Keratinocyte (primary cell): ENCODE data around the gene FGF12. TPM values are rescaled to one million over a fixed set of nuclear protein-coding genes. Genes with fewer than 3 reads are reported as not detected.

Experiments used
- DNase-seq: peaks from one replicate; pipeline ENCODE4 v3.0.0-alpha.2; 2011; ENCODE audit warnings: low read depth, missing footprints, low spot score
- FAIRE-seq: peaks from 2 replicates; lab custom pipeline; 2011; peaks lifted over from hg19 to GRCh38; lab: Jason Lieb, UNC
- H2AFZ ChIP-seq: 2 replicates; pipeline ENCODE4 v1.6.0; 2012; ENCODE audit warnings: low read length, control low read depth, inconsistent platforms; ENCODE audit not compliant: control insufficient read depth
- H3K27ac ChIP-seq: 2 replicates; pipeline ENCODE4 v1.5.1; 2011; ENCODE audit warnings: low read length; ENCODE audit not compliant: control insufficient read depth, insufficient read depth
- H3K27me3 ChIP-seq: 3 replicates; pipeline ENCODE4 v1.6.0; 2011; ENCODE audit warnings: low read length; ENCODE audit not compliant: control insufficient read depth, insufficient read depth; ENCODE audit errors: extremely low read depth
- H3K36me3 ChIP-seq, 2 experiments: 2 replicates in 1 of 2; 3 replicates in 1 of 2; pipeline ENCODE4 v1.5.1; 2011; ENCODE audit warnings: low read length in 2 of 2, mild to moderate bottlenecking in 1 of 2; ENCODE audit not compliant: control insufficient read depth in 2 of 2, insufficient read depth in 2 of 2; ENCODE audit errors: extremely low read depth in 1 of 2
- H3K4me1 ChIP-seq: 3 replicates; pipeline ENCODE4 v1.5.1; 2011; ENCODE audit warnings: low read length; ENCODE audit not compliant: control insufficient read depth, insufficient read depth; ENCODE audit errors: extremely low read depth
- H3K4me2 ChIP-seq: 3 replicates; pipeline ENCODE4 v1.6.0; 2011; ENCODE audit warnings: low read depth, low read length; ENCODE audit not compliant: control insufficient read depth, insufficient read depth; ENCODE audit errors: extremely low read depth
- H3K4me3 ChIP-seq, 3 experiments: fragments of 200-600 bp in 1 of 3; sonication (generic) in 1 of 3; 2 replicates in 2 of 3; 3 replicates in 1 of 3; pipeline ENCODE4 v1.5.1; 2011 to 2016; ENCODE audit warnings: low read length in 3 of 3, mild to moderate bottlenecking in 3 of 3, control low read depth in 2 of 3, inconsistent platforms in 1 of 3, low read depth in 1 of 3, mixed read lengths in 1 of 3, mixed run types in 1 of 3, moderate library complexity in 1 of 3; ENCODE audit not compliant: control insufficient read depth in 2 of 3, insufficient read depth in 2 of 3; ENCODE audit errors: extremely low read depth in 1 of 3
- H3K79me2 ChIP-seq: 2 replicates; pipeline ENCODE4 v1.6.0; 2012; ENCODE audit warnings: low read length; ENCODE audit not compliant: control insufficient read depth, insufficient read depth
- H3K9ac ChIP-seq: 3 replicates; pipeline ENCODE4 v1.6.0; 2011; ENCODE audit warnings: low read length; ENCODE audit not compliant: control insufficient read depth, insufficient read depth; ENCODE audit errors: extremely low read depth
- H3K9me1 ChIP-seq: 3 replicates; pipeline ENCODE4 v1.6.0; 2011; ENCODE audit warnings: low read length; ENCODE audit not compliant: control insufficient read depth, insufficient read depth; ENCODE audit errors: extremely low read depth
- H3K9me3 ChIP-seq: 2 replicates; pipeline ENCODE4 v1.5.1; 2012; ENCODE audit warnings: low read depth, low read length; ENCODE audit not compliant: control insufficient read depth
- H4K20me1 ChIP-seq: 3 replicates; pipeline ENCODE4 v1.6.0; 2011; ENCODE audit warnings: low read length; ENCODE audit not compliant: control insufficient read depth, insufficient read depth; ENCODE audit errors: extremely low read depth
- CTCF ChIP-seq, 3 experiments: IDR thresholded peaks in 1 of 3; conservative IDR thresholded peaks in 1 of 3; optimal IDR thresholded peaks in 1 of 3; 2 replicates in 2 of 3; 3 replicates in 1 of 3; pipeline versions ENCODE3 to v1.5.1; 2011; ENCODE audit warnings: low read length in 3 of 3, mild to moderate bottlenecking in 3 of 3, moderate library complexity in 2 of 3, control low read depth in 1 of 3, inconsistent platforms in 1 of 3; ENCODE audit not compliant: insufficient read depth in 2 of 3; ENCODE audit errors: extremely low read depth in 1 of 3
- EZH2 ChIP-seq: IDR thresholded peaks from one replicate; pipeline ENCODE4 v1.6.1; 2012; ENCODE audit warnings: inconsistent platforms, mild to moderate bottlenecking, low read length, moderate library complexity
- dilution Hi-C: fragments of 300-500 bp; cut with MboI; formaldehyde crosslinking; loops from one replicate; pipeline ENCODE4 v1.7.0; 2020; ENCODE audit warnings: low sequenced_read_pairs; ENCODE audit not compliant: extremely low pct_ligation_motif_present
- polyA plus RNA-seq, 5 experiments: library from polyadenylated mRNA; depleted of rRNA in 3 of 5; stranded (reverse) in 3 of 5; stranded (forward) in 1 of 5; unstranded in 1 of 5; fragments of >200 nt; gene quantifications; 1 replicate in 1 of 5; 2 replicates in 3 of 5; 3 replicates in 1 of 5; pipeline versions ENCODE4 v1.2.1 to v1.2.3, GENCODE V29; 2011 to 2012; ENCODE audit warnings: missing spikeins in 2 of 5, low read depth in 1 of 5, low replicate concordance in 1 of 5

FGF12 gene
- polyA plus RNA-seq, 1 donor (not counting 4 experiments of a cell fraction or from before 2014, with no cell fraction given): 4.1 TPM

GRCh38 chr3:192130534-192131132 lies 596.7 kb downstream of the FGF12 start:
- Histone ChIP-seq H3K27ac (no peak overlapping the region), H3K4me1 (no peaks in the 10 kb centered on the region), H3K9me1 (no peaks in the 10 kb centered on the region), H3K9ac (no peak overlapping the region), H3K4me3 (no peak overlapping the region), H3K9me3 (no peaks in the 10 kb centered on the region), H2AFZ (no peak overlapping the region), H3K27me3 (no peaks in the 10 kb centered on the region), H4K20me1 (no peaks in the 10 kb centered on the region), H3K36me3 (no peaks in the 10 kb centered on the region), H3K79me2 (no peaks in the 10 kb centered on the region), H3K4me2 (no peak overlapping the region)
- dilution Hi-C loops: no loop called here
- DNase-seq (peak; percentile 7), FAIRE-seq (peak; percentile 67)
- TF ChIP-seq CTCF (optimal IDR thresholded peaks at IDR 0.05 in 1 of 3, IDR thresholded peaks at IDR 0.05 in 1 of 3, conservative IDR thresholded peaks at IDR 0.05 in 1 of 3; ENCODE audit: extremely low read depth in 1 of 3, insufficient read depth in 2 of 3, low read length in 3 of 3): peak; percentile 72 to 86 (median 79)
- TF ChIP-seq EZH2: no peak

GRCh38 chr3:192129586-192129985 lies 597.8 kb downstream of the FGF12 start:
- no peak for FAIRE-seq

More at GRCh38 chr3:192129586-192129985, 597.8 kb downstream of the FGF12 start:
- no peaks in the 10 kb centered on the region for H3K9me3 ChIP-seq
- no peaks in the 10 kb centered on the region for H3K27me3 ChIP-seq
- H3K4me1 ChIP-seq: no peaks in the 10 kb centered on the region
- H3K4me2 ChIP-seq: no peak overlapping the region
- H3K27ac ChIP-seq: no peak overlapping the region
- no peak for DNase-seq
- H4K20me1 ChIP-seq: no peaks in the 10 kb centered on the region
- no peak overlapping the region for H3K9ac ChIP-seq
- TF ChIP-seq EZH2 (no peak), CTCF (optimal IDR thresholded peaks at IDR 0.05 in 1 of 3, IDR thresholded peaks at IDR 0.05 in 1 of 3, conservative IDR thresholded peaks at IDR 0.05 in 1 of 3; ENCODE audit: extremely low read depth in 1 of 3, insufficient read depth in 2 of 3, low read length in 3 of 3) (no peak)
- no peak overlapping the region for H3K4me3 ChIP-seq
- H2AFZ ChIP-seq: no peak overlapping the region
- H3K79me2 ChIP-seq: no peaks in the 10 kb centered on the region
- dilution Hi-C loops: no loop called here
- no peaks in the 10 kb centered on the region for H3K9me1 ChIP-seq
- no peaks in the 10 kb centered on the region for H3K36me3 ChIP-seq
